ENCODE measurements around the gene TBRG4.

Gene TBRG4

GRCh38 chr7:45050198-45050597 is 61.3 kb downstream of the TBRG4 start:
- no peak for DNase-seq

All from suppressor macrophage treated with lipopolysaccharide for 4 hours (primary cell).